Erythroblast (primary cell): Measurements from ENCODE around the gene GABPB1.

ENCODE experiments used
- DNase-seq, 2 experiments: peaks; one replicate each; lab custom pipeline; 2025; lab: John Stamatoyannopoulos, UW
- GATA1 ChIP-seq: IDR thresholded peaks from 2 replicates; pipeline ENCODE4 v1.6.1; 2011; ENCODE audit warnings: low read depth, mild to moderate bottlenecking, control low read depth, low read length, moderate library complexity
- POLR2A ChIP-seq: IDR thresholded peaks from 2 replicates; pipeline ENCODE4 v1.6.1; 2011; ENCODE audit warnings: mild to moderate bottlenecking, low read length

GABPB1 gene

DNA sequence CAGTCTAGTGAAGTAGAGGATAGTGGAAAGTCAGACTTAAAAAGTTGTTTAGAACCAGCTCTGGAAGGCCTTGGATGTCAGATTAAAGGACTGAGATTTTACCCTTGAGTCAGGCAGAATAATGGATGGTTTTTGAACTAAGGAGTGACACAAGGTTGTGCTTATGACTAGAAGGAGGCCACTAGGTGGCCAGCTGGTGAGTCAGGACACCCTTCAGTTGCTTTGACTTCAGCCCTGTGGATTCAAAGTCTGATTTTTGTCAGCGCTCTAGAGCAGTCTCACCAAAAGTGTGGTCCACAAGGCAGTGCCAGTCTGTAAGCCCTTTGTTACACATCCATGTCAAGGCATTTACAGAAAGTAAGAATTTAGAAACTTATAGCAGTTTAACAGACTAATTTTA, 3.8 kb upstream of the GABPB1 start:
- TF ChIP-seq GATA1 (no peak), POLR2A (no peak)
- peak; percentile 47 to 49 for DNase-seq

DNA sequence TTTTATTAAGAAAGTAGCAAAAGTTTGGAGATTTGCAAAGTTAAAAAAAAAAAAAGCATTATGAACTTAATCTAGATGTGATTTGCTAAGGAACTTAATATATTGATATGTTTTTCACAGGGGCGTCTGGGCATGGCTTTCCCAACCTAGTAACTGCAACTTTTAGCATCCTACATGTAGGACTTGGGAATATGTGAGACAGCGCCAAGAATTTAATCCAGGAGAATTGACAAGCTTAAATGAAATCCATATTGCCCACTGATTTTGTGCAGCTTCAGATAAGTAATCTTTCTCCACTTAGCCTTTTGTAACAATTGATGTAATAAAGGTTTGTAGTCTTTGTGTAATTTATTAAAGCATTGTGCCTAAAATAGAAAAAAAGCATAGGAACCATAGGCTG, 982 bp upstream of the GABPB1 start:
- peak; percentile 16 to 38 for DNase-seq

DNA sequence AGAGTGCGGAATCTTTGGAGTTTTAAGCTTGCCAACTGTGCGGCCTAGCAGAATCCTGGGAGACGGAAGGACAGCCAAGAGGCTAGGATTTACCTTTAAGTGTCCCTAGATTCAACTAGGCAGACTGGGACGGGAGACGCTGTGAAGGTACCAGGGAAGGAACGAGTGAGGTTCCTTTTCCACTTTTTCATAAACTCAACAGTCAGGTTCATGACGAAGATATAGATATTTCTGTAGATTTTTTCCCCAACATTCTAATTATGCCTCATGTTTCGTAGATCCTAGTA, 564 bp upstream of the GABPB1 start:
- TF ChIP-seq POLR2A (no peak), GATA1 (no peak)
- DNase-seq: no peak

More for the DNA sequence above, 982 bp upstream of the GABPB1 start:
- TF ChIP-seq POLR2A: no peak

DNA sequence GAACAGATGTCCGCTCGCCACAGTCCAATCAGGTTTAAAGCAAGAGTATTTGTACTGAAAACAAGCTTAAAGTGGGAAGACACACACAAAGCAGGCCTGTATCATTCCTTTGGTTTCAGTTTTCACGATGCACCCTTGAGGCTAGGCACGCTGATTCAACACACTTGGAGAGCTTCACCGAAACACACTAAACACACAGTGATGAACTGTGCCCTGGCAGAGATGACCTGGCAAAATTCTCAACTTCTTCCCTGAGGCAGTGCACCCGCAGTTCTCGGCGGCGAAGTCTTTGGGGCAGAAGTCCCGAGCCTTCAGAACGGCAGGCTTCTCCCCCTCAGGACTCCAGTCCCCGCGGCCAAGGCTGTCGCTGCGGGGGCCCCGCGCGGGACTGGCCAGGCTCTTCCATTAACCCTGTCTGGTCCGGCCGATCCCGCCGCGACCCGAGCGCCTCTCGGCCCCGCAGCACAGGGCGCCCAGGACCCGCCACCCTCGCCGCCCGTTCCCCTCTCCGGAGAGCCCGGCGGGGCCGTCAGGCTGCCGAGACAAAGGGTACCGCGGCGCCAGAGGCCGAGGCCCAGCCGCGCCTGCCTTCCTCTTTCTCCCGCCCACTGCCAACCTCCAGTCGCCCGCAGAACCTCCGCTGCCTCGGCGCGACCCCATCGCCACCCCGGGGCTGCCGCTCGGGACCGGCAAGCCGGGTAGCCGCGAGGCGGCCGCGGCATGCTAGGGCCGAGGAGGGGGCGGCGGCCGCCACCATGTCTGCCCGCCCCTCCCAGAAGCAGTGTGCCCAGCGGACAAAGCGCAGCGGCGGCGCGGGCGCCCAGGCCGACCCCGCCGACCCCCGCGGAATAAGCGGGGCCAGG, 792 bp downstream of the GABPB1 start:
- DNase-seq: peak; percentile 87 to 90
- TF ChIP-seq GATA1 (no peak), POLR2A (peak; percentile 63)

DNA sequence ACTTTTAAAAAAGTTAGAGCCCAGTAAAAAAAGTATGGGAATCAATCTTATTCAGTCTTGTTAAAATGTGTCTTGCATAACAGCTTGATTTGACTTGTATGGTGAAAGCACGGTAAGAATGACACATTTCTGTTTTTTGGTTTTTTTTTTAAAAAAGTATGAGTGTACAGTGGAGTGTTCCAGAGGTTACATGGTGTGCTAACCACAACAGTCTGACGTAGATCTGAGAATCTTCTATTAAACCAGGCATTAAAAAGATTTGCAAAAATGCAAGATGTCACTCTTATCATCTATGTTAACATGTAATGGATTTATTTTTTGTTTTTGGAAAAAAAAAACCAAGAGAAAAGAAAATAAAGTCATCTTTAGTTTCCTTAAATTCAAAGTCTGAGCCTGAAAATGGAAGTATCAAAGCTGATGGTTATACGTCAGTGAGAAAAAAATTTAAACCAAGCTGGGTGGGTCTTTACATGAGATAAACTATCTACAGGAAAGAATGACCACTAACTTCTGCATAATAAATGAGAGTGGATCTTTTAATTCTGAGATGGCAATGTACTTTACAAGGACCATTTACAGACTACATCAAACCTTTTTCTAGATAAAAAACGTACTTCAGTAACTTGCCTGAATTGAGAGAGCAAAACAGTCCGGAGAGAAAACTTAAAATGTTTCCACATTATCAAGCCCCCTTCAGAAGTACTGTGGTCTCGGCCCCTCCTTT, 1.6 kb downstream of the GABPB1 start:
- DNase-seq: peak; percentile 63 to 78
- TF ChIP-seq GATA1 (no peak), POLR2A (no peak)

DNA sequence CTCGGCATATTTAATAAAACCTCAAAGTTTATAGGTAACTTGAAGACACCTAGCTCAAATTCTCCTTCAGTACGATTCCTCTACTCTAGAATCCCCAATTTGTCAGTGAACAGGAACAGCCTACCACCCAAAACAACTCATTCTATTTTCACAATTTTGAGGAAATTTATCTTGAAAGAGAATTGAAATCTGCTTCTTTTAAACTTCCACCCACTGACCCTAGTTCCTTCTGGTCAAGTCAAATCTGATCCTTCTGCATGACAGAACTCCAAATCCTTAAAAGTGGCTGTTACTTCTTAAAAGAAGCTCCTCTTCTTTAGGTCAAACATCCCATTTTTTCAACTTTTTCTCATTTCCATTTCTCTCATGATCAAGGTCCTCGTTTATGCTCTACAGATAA, 4.4 kb downstream of the GABPB1 start:
- TF ChIP-seq GATA1 (no peak), POLR2A (no peak)

DNA sequence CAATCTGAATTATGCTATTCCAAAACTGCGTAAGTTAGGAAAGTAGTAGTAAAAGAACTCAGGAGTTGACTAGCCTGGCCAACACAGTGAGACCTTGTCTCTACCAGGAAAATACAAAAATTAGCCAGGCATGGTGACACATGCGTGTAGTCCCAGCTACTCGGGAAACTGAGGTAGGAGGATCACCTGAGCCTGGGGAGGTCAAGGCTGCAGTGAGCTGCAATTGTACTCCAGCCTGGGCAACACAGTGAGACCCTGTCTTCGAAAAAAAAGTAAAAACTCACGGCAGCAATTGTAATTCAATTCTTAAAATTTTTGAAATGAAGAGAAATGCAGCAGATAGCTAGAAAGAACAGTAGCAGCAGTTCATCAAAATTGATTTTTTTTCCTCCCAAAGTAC, 9.7 kb downstream of the GABPB1 start:
- TF ChIP-seq POLR2A: no peak
- TF ChIP-seq GATA1: no peak
- DNase-seq: no peak

More for the DNA sequence above, 4.4 kb downstream of the GABPB1 start:
- DNase-seq: no peak

DNA sequence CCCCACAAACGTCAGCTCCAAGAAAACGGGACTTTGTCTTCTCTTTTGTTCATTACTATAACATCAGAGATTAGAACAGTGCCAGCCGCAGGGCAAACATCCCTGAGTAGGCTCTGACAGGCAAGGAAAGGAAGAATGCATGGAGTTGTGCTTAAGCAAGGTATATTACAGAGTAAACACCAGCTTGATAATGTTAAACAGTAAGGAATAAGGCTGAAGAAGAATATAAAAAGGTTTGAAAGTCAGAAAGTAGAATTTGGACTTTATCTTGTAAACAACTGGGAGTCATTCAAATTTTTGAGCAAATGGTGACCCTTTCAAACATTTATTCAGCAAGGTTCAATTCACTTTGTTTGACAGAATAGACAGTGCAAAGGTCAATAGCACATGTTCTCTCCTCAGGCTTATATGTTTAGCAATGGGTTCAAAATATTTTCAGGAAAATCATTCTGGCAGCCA, 11.0 kb downstream of the GABPB1 start:
- TF ChIP-seq POLR2A (no peak), GATA1 (no peak)
- DNase-seq: no peak

DNA sequence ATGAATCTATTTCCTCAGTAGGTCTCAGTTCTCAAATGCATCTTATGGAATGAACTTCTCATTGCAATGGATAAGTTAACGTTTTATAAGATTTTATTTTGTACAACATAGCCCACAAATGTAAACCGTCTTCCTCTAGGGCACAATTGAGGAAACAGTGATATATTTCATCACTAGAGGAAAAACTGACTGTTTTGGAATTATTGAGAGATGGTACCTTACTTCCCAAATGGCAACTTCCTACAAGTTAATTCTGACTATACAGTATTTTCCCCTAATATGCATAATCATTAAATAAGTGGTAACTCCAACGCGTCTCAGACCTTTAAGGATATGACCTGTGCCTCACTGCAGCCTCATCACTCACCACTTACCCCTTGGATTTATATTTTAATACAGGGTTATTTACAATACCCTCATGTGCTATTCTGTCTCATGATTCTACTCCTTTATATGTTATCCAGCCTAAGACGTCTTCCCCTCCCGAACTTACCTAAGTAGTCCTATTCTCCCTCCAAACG, 13.3 kb downstream of the GABPB1 start:
- no peak for DNase-seq
- TF ChIP-seq GATA1 (no peak), POLR2A (no peak)

DNA sequence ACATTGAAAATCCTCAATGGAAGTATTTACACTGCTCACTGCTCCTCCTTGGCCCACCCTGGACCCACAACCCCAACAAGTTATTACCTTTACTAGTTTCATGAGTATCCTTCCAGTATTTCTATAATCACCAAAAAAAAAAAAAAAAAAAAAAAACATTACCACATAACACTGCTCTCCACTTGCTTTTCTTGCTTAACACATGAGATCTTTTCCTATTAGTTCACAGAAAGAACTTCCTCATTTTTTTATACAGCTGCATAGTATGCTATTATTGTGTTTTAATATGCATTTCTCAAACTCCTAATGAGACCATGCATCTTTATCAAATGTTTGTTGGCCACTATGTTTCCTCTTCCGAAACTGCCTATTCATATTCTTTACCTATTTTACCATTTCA, 14.6 kb downstream of the GABPB1 start:
- TF ChIP-seq POLR2A: no peak
- TF ChIP-seq GATA1: no peak
- no peak for DNase-seq

DNA sequence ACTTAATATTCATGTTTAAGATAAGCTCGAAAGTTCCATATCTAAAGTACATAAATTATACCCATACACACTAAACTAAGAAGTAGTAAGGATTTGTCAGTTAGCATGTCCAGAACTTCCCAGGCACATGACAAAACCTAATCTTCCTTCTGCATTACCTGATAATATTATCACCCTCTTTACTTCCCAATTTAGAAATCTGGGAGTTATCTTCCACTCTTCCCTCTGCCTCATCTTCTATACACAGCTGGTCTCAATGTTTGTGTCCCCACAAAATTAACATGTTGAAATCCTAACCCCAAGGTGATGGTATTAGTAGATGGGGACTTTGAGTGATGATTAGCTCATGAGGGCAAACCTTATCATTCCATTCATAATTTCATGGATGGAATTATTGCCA, 15.3 kb downstream of the GABPB1 start:
- TF ChIP-seq GATA1 (no peak), POLR2A (no peak)

DNA sequence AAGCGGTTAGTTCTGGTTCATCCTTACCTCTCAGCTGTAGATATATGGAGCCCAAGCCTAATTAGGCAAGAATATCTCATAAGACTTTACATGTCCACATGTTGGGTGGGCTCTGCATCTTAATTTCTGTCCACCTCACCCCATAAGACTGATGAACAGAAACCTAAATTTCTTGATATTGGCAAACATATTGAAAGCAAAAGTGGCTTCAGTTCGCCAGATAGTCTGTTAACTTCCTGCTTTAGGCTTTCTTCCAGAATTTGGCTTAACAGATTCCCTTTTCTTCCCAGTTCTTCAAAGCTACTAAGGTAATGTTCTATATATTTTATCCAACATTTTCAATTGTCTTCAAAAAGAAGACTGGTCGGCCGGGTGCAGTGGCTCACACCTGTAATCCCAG, 19.7 kb downstream of the GABPB1 start:
- TF ChIP-seq GATA1: no peak
- no peak for TF ChIP-seq POLR2A
- DNase-seq: no peak

More for the DNA sequence above, 15.3 kb downstream of the GABPB1 start:
- peak in 1 of 2 experiments; percentile 21 for DNase-seq

DNA sequence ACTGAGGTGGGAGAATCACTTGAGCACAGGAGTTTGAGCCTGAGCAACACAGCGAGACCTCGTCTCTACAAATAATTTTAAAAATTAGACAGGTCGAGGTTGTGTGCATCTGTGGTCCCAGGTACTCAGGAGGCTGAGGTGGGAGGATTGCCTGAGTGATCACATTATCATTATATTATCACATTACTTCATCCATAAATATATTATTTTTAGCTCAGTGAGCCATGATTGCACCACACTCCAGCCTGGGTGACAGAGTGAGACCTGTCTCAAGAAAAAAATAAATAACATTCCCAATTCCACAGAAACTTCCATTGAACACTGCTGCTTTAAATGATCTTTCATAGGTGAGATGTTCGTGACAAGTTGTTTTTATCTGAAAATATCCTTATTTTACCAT, 21.8 kb downstream of the GABPB1 start:
- TF ChIP-seq POLR2A: no peak
- no peak for TF ChIP-seq GATA1
- no peak for DNase-seq

DNA sequence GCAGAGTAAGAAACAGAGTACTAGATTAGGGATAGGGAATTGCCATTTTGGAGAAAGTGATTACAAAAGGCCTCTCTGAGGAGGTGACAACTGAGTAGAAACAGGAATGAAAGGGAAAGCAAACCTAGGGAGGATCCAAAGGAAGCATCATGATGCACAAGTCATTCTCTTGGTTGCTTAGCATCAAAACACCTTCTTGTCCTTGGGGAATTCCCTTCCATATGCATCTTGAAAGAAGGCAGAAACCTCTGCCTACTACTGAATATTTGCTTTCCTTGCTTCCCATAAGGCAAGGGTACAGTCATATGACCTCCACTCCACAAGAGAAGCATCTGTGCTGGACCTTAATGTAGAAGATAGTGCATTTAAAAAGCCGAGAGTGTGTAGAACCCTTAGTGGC, 24.1 kb downstream of the GABPB1 start:
- TF ChIP-seq GATA1: no peak
- no peak for TF ChIP-seq POLR2A
- DNase-seq: no peak

DNA sequence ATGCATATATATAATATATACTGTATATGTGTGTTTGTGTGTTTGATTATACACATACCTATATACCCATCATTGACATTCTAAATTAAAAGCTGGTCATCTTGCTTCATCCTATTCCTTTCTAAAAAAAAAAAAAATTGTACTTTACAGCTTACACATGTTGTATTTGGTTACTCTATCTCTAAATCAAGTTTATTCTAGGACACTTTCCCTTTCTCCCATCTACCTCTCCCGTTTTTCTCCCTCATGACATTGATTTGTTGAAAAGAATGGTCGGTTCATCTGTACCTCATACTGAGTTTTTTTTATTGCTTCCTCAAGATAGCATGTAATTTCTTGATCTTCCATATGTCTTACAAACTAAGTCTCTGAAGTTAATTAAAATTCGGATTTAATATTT, 26.9 kb downstream of the GABPB1 start:
- DNase-seq: no peak
- TF ChIP-seq GATA1 (no peak), POLR2A (no peak)
